ENCODE results near the gene NCKAP5.

The NCKAP5 gene

GRCh38 chr2:133338224-133338623, 230.0 kb downstream of the NCKAP5 start:
- no peaks in the 10 kb centered on the region for H3K36me3 ChIP-seq (replicated peaks)
- in situ Hi-C loops (cut with HindIII; ENCODE audit: low pct_ligation_motif_present, low sequenced_read_pairs): no loop called here
- H3K27ac ChIP-seq: no peak overlapping the region
- TF ChIP-seq CTCF (IDR thresholded peaks at IDR 0.05; ENCODE audit: low read depth, low read length, missing control alignments): no peak
- no peaks in the 10 kb centered on the region for H3K27me3 ChIP-seq (replicated peaks)
- no peak overlapping the region for H3K4me3 ChIP-seq (ENCODE audit: low read depth, low read length)
- no peak for DNase-seq

- H3K4me3 ChIP-seq (ENCODE audit: low read depth, low read length): no peak overlapping the region
- no peak overlapping the region for H3K27ac ChIP-seq
- no peaks in the 10 kb centered on the region for H3K36me3 ChIP-seq (replicated peaks)
- in situ Hi-C loops (cut with HindIII; ENCODE audit: low pct_ligation_motif_present, low sequenced_read_pairs): no loop called here
- no peak for TF ChIP-seq CTCF (IDR thresholded peaks at IDR 0.05; ENCODE audit: low read depth, low read length, missing control alignments)
- H3K27me3 ChIP-seq (replicated peaks): no peaks in the 10 kb centered on the region
- no peak for DNase-seq
Observed at GRCh38 chr2:133334923-133335322, 233.3 kb downstream of the NCKAP5 start.

- Histone ChIP-seq H3K27me3 (replicated peaks) (no peaks in the 10 kb centered on the region), H3K27ac (no peak overlapping the region), H3K36me3 (replicated peaks) (no peaks in the 10 kb centered on the region), H3K4me3 (ENCODE audit: low read depth, low read length) (no peak overlapping the region)
- peak; percentile 14 for DNase-seq
- in situ Hi-C loops (cut with HindIII; ENCODE audit: low pct_ligation_motif_present, low sequenced_read_pairs): no loop called here
- no peak for TF ChIP-seq CTCF (IDR thresholded peaks at IDR 0.05; ENCODE audit: low read depth, low read length, missing control alignments)
Observed at GRCh38 chr2:133333181-133333580, 235.1 kb downstream of the NCKAP5 start.

GRCh38 chr2:133331436-133331835, 236.8 kb downstream of the NCKAP5 start:
- Histone ChIP-seq H3K36me3 (replicated peaks) (no peaks in the 10 kb centered on the region), H3K27ac (no peak overlapping the region), H3K27me3 (replicated peaks) (no peaks in the 10 kb centered on the region), H3K4me3 (ENCODE audit: low read depth, low read length) (no peak overlapping the region)
- in situ Hi-C loops (cut with HindIII; ENCODE audit: low pct_ligation_motif_present, low sequenced_read_pairs): no loop called here
- no peak for DNase-seq
- TF ChIP-seq CTCF (IDR thresholded peaks at IDR 0.05; ENCODE audit: low read depth, low read length, missing control alignments): no peak

- Histone ChIP-seq H3K4me3 (ENCODE audit: low read depth, low read length) (no peak overlapping the region), H3K36me3 (replicated peaks) (no peaks in the 10 kb centered on the region), H3K27me3 (replicated peaks) (no peaks in the 10 kb centered on the region), H3K27ac (peak overlapping the region; percentile 88)
- in situ Hi-C loops (cut with HindIII; ENCODE audit: low pct_ligation_motif_present, low sequenced_read_pairs): no loop called here
- no peak for TF ChIP-seq CTCF (IDR thresholded peaks at IDR 0.05; ENCODE audit: low read depth, low read length, missing control alignments)
- peak; percentile 93 for DNase-seq
Observed at GRCh38 chr2:133326652-133327397, 241.4 kb downstream of the NCKAP5 start.

- no peaks in the 10 kb centered on the region for H3K27me3 ChIP-seq (replicated peaks)
- in situ Hi-C loops (cut with HindIII; ENCODE audit: low pct_ligation_motif_present, low sequenced_read_pairs): no loop called here
- no peaks in the 10 kb centered on the region for H3K36me3 ChIP-seq (replicated peaks)
- peak; percentile 87 for DNase-seq
- TF ChIP-seq CTCF (IDR thresholded peaks at IDR 0.05; ENCODE audit: low read depth, low read length, missing control alignments): no peak
- peak overlapping the region; percentile 32 for H3K27ac ChIP-seq
- no peak overlapping the region for H3K4me3 ChIP-seq (ENCODE audit: low read depth, low read length)
Observed at GRCh38 chr2:133324150-133324561, 244.1 kb downstream of the NCKAP5 start.

Data from brain microvascular endothelial cell (primary cell).